GM21381 (cell line): ENCODE data around the gene SCIN.
"Not testable (repeated sequence)": the region's sequence is repeated elsewhere in the genome, so short reads cannot be mapped to it uniquely, and the experiment has no call there.

Experiments used
- ATAC-seq: cut with Tn5 transposase; IDR thresholded peaks from one replicate; pipeline ENCODE4 v1.9.1; 2021; ENCODE audit warnings: mild to moderate bottlenecking, moderate library complexity; ENCODE audit not compliant: unreplicated experiment

The SCIN gene

DNA sequence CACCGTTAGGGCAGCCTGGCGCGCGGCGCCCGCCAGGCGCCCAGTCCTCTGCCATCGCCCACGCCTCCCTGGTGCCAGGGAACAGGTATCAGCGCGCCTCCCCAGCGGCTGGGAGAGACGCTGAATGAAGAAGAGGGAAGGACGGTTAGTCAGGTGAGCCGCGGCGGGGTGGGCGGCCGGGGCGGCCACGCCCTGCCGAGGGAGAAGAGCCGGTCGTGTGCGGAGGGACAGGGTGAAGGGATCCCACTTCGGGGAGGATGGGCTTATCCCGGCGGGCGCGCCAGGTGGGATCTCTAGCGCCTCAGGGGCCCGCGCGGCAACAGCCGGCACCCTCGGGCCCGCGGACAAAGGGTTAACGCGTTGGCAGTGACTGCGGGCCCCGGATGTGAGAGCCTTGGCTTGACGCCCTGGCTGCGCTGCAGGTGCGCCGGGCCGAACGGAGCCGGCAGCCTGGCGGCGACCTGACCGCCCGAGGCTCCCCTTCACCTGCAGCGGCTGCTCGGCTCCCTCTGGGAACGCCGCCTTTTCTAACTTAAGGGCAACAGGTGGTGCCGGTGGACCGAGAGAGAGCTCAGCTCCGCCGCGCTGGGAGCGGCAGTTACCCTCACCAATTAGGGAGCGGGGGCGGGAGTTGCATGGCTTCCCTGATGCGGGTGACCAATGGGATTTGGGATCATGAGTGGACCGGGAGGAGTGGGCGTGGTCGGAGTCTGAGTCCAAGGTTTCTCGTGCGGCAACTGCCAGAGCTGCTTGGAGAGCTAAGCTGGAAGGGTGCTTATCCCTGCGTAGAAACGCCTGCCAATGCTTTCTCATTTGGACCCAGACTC is 116.6 kb downstream of the SCIN start, which contains the start of gene ARL4A:
Gene ARL4A (plus strand): TSS at position 743 of the 827 bp plus-strand sequence. CDS start 622 bp downstream, outside the sequence.
- ATAC-seq: peak; percentile 76

- no peak for ATAC-seq
Observed at GRCh38 chr7:12687718-12688171, 117.2 kb downstream of the SCIN start.

DNA sequence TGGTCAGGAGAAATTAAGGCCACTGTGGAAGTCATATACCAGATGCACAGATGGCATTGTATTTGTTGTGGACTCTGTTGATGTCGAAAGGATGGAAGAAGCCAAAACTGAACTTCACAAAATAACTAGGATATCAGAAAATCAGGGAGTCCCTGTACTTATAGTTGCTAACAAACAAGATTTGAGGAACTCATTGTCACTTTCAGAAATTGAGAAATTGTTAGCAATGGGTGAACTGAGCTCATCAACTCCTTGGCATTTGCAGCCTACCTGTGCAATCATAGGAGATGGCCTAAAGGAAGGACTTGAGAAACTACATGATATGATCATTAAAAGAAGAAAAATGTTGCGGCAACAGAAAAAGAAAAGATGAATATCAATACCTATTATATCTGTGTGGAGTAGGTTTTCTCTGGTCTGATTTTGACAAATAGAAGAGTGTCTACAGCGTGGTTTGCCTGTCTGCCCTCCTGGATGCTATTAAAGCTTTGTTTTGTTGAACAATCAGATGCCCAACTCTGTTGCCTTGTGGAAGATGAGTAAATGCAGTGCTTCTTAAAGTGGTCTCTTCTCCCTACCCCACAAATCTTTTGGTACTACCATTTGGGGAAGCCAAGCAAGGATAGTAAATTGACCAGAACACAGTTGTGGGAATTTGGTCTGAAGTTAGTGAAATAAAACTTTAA is 118.1 kb downstream of the SCIN start:
- ATAC-seq: not testable (repeated sequence)

GRCh38 chr7:12689451-12689850 is 118.9 kb downstream of the SCIN start:
- ATAC-seq: no peak

DNA sequence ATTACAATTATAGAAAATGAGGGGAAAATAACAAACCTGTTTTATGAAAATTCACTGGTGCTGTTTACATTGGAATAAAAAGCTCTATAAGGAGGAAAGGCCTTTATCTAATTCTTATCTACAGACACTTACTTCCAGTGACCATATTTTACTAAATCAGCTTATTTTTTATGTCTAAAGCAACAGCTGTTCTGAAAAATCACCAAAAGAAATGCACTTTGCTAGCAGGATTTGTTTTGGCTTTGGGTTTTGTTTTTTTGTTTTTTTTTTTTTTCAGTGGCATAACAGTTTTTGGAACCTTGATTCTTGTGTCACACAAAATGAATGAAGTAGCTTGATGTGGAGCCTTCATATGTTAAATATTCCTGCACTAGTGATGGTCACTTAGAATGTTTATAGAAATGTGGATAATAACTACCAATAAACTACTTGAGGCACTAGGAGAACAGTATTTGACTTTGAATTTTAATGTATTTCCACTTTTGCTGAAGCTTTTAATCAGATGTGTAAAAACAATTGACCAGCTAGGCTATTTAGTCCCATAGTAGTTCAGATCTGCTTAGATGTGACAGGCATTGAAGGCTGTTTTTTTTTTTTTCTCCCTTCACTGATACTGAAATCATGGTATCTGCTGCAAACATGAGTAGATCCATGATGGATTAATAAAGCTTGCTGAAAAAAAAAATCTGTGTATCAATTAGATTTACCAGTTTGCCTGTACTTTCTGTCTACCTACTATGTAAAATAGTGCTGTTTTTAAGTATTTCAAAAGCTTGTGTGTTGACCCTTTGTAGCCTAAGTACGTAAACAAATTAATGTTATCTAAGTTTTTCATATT is 119.7 kb downstream of the SCIN start:
- ATAC-seq: no peak

DNA sequence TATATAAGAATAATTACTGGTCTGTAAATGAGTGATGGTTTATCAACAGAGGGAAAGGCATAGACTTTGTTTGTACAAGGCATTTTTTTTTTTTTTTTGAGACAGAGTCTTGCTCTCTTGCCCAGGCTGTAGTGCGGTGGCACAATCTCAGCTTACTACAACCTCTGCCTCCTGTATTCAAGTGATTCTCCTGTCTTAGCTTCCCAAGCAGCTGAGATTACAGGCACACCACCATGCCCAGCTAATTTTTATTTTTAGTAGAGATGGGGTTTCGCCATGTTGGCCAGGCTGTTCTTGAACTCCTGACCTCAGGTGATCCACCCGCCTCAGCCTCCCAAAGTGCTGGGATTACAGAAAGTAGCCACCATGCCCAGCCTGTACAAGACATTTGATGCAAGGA is 120.9 kb downstream of the SCIN start:
- ATAC-seq: not testable (repeated sequence)

DNA sequence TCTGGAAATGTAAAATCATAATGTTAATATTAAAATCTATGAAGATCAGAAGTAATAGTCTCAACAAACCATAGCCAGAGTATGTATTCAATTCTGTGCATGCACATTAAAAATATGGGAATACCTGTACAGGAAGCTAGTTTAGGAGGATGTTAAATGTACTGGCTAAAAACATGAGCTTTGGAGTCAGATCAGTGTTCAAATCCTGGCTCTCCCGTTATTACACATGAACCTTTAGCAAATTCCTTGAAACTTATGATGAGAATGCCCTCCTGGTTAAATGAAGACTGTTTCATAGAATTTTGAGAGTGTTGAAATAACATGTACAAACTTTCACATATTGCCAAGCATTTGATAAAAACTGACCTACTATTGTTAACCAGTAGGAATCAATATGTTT is 121.5 kb downstream of the SCIN start:
- ATAC-seq: no peak

GRCh38 chr7:12692479-12693259 is 122.1 kb downstream of the SCIN start:
- no peak for ATAC-seq

DNA sequence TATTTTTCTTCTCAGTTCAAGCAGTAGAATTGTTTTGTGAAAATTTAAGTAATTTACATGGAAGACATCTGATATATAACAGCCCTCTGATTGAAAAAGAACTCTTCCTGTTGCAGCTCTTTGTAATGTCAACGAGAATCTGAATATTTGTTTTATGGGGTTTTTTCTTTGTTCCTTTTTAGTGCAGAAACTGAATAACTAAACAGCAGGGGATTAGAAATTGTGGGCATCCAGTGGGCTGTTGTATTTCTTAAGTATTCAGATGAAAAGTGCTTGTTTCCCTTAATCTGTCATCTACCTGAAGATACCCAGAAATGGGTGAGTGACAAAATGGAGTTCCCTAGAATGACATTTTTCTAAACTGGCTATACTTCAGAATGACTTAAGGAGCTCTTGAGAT is 124.3 kb downstream of the SCIN start:
- ATAC-seq: no peak

GRCh38 chr7:12695965-12696364 is 125.4 kb downstream of the SCIN start:
- ATAC-seq: no peak

- ATAC-seq: no peak
Observed at GRCh38 chr7:12699299-12699698, 128.8 kb downstream of the SCIN start.

DNA sequence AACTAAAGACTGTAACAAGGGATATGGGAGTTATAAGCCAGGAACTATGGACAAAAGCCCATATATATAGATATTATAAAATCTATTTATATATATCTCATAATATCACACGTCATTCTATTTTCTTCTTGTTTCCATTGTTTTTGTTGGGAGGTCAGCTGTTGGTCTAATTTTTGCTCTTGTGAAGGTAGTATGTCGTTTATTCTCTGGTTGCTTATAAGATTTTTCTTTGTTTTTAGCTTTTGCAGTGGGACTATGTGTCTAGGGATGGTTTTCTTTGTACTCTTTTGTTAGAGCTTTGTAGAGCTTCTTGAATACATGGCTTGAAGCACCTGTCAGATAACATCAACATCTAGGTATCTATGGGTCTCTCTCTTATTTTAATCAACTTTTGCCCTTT is 130.9 kb downstream of the SCIN start:
- ATAC-seq: no peak

- no peak for ATAC-seq
Observed at GRCh38 chr7:12703881-12704280, 133.4 kb downstream of the SCIN start.

- ATAC-seq: no peak
Observed at GRCh38 chr7:12705878-12706277, 135.4 kb downstream of the SCIN start.

DNA sequence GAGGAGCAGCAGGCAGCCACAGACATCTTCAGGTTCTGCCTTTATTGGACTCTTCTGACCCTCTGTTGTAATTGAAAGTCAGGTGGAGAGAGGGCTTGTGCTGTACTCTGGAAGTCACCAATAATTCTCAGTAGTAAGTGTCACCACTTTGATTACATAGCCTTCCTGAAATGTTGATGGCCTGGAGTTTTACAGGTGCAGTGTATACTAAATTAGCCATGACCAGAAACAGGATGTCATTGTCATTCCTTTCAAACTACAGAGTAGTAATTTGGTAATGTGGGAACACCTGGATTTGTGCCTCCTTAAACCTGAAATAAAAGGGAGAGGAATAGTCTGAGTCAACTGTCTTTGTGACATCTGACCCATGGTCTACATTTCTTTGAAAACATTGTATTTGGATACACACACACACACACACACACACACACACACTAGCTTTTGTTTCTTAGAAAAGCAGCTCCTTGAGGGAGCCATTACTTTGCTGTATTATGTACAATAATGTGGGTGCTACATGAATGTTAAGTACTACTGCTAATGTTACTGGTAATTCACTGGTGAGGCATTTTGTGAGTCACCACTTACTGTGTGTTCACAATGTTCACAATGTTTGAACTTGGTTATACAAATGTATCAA is 136.5 kb downstream of the SCIN start:
- ATAC-seq: no peak

GRCh38 chr7:12708314-12708713 is 137.8 kb downstream of the SCIN start:
- ATAC-seq: no peak
